ENCODE results near the gene EFNA1. TPM values are rescaled to one million over a fixed set of nuclear protein-coding genes. Genes with fewer than 3 reads are reported as not detected.
"Not testable (repeated sequence)": the region's sequence is repeated elsewhere in the genome, so short reads cannot be mapped to it uniquely, and the experiment has no call there.

EFNA1 gene
- total RNA-seq, 1 experiment from 2014 or later: not detected

DNA sequence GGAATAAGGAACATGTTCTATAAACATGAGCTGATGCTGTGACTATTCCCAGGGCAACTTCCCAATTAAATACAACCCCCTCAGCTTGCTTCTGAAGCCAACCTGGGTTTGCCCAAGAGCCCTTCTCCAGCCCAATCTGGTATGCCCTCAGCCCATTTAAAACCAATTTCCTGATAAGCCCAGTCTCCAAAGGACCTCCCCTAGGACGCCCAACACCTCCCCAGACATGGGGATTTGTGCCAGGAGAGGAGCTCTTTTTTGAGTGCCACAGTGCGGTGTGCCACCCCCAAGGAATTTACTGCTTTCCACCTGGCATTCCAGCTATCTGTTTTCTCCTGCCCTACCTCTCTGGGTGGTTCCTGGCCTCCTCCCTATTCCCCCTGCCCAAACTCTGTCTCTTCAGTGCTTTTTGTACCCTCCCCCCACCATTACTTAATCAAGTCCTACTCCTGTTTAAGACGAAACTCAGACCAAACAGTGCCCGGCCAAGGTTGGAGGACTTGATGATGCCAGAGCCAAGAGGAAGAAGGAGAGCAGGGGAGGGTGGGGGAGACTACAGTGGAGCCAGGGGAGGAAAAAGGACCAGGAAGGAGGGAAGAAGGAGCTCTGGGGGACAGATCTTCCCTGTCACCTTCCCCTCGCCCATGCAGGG, 11.4 kb upstream of the EFNA1 start:
- DNase-seq: no peak
- H3K79me2 ChIP-seq (ENCODE audit: low read length): no peaks in the 10 kb centered on the region
- no peak overlapping the region for H3K4me3 ChIP-seq (ENCODE audit: low read length)
- no peak overlapping the region for H3K9ac ChIP-seq (ENCODE audit: low read length)
- H3K9me3 ChIP-seq (ENCODE audit: low read length): no peaks in the 10 kb centered on the region
- H3K4me2 ChIP-seq (ENCODE audit: low read depth, low read length, poor library complexity, severe bottlenecking): no peak overlapping the region
- no peaks in the 10 kb centered on the region for H3K27me3 ChIP-seq (ENCODE audit: low read length)
- no peaks in the 10 kb centered on the region for H3K36me3 ChIP-seq (ENCODE audit: insufficient read depth, low read length)
- H2AFZ ChIP-seq (ENCODE audit: low read length): no peak overlapping the region
- no peaks in the 10 kb centered on the region for H4K20me1 ChIP-seq (ENCODE audit: insufficient read depth, low read depth, low read length)
- H3K9me2 ChIP-seq (replicated peaks; ENCODE audit: insufficient read depth, low read length): no peaks in the 10 kb centered on the region
- no peaks in the 10 kb centered on the region for H3K4me1 ChIP-seq (ENCODE audit: low read length)
- H3K27ac ChIP-seq (ENCODE audit: low read length): no peak overlapping the region

GRCh38 chr1:155117610-155118009, 10.1 kb upstream of the EFNA1 start:
- DNase-seq: no peak
- no peaks in the 10 kb centered on the region for H4K20me1 ChIP-seq (ENCODE audit: insufficient read depth, low read depth, low read length)
- H3K9me2 ChIP-seq (replicated peaks; ENCODE audit: insufficient read depth, low read length): no peaks in the 10 kb centered on the region
- no peak overlapping the region for H3K4me2 ChIP-seq (ENCODE audit: low read depth, low read length, poor library complexity, severe bottlenecking)
- H3K9me3 ChIP-seq (ENCODE audit: low read length): no peaks in the 10 kb centered on the region
- no peaks in the 10 kb centered on the region for H3K36me3 ChIP-seq (ENCODE audit: insufficient read depth, low read length)
- H3K27me3 ChIP-seq (ENCODE audit: low read length): no peaks in the 10 kb centered on the region
- no peaks in the 10 kb centered on the region for H3K4me1 ChIP-seq (ENCODE audit: low read length)
- H2AFZ ChIP-seq (ENCODE audit: low read length): no peak overlapping the region
- no peaks in the 10 kb centered on the region for H3K79me2 ChIP-seq (ENCODE audit: low read length)
- H3K9ac ChIP-seq (ENCODE audit: low read length): no peak overlapping the region
- H3K4me3 ChIP-seq (ENCODE audit: low read length): no peak overlapping the region
- no peak overlapping the region for H3K27ac ChIP-seq (ENCODE audit: low read length)

DNA sequence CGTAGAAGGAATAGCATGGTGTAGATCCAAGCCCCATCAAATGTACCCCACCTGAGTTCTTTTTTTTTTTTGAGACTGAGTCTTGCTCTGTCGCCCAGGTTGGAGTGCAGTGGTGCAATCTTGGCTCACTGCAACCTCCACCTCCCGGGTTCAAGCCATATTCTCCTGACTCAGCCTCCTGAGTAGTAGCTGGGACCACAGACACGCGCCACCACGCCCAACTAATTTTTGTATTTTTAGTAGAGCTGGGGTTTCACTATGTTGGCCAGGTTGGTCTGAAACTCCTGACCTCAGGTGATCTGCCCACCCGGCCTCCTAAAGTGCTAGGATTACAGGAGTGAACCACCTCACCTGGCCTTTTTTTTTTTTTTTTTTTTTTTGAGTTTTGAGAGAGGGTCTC, 9.6 kb upstream of the EFNA1 start:
- H3K4me3 ChIP-seq (ENCODE audit: low read length); H3K79me2 ChIP-seq (ENCODE audit: low read length); DNase-seq; H3K9me3 ChIP-seq (ENCODE audit: low read length); H4K20me1 ChIP-seq (ENCODE audit: insufficient read depth, low read depth, low read length); H3K36me3 ChIP-seq (ENCODE audit: insufficient read depth, low read length); H3K9me2 ChIP-seq (replicated peaks; ENCODE audit: insufficient read depth, low read length); H3K9ac ChIP-seq (ENCODE audit: low read length); H3K4me2 ChIP-seq (ENCODE audit: low read depth, low read length, poor library complexity, severe bottlenecking); H3K27me3 ChIP-seq (ENCODE audit: low read length); H3K27ac ChIP-seq (ENCODE audit: low read length); H3K4me1 ChIP-seq (ENCODE audit: low read length); H2AFZ ChIP-seq (ENCODE audit: low read length): not testable (repeated sequence)

DNA sequence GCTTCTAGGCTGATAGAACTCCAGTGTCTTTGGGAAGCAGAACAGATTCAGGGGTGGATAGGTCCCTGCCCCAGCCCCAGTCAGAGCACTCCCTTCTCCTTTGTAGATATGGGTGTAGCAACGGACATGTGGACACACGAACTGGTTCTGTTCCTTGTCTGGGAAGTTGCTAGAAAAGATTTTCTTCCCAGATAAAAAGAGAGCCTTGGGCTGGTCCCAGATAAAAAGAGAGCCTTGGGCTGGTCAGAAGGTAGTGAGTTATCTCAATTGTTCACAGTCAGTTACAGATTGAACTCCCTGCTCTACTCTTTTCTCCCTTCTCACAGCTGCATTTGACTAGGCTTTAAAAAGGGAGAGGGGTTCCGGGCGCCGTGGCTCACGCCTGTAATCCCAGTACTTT, 7.4 kb upstream of the EFNA1 start:
- H4K20me1 ChIP-seq (ENCODE audit: insufficient read depth, low read depth, low read length): no peaks in the 10 kb centered on the region
- H3K27ac ChIP-seq (ENCODE audit: low read length): no peak overlapping the region
- no peak overlapping the region for H3K9ac ChIP-seq (ENCODE audit: low read length)

DNA sequence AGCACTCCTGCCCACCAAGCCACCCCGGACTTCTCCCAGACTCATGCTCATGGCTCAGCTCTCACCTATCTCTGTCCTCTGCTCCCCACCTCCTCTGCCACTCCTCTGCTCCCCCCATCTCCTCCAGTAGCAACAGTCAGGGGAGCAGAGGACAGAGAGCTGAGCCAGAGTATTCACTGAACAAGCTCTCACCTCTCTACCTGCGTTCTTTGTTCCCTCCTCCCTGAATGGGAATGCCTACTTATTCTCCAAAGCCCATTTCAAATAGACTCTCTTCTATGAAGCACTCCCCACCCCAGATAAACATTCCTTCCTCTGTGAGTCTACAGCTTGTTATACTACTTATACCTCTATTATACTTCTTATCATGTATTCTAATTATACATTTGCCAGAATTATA, 6.4 kb upstream of the EFNA1 start:
- H2AFZ ChIP-seq (ENCODE audit: low read length): no peak overlapping the region
- H3K27ac ChIP-seq (ENCODE audit: low read length): no peak overlapping the region
- no peaks in the 10 kb centered on the region for H3K9me3 ChIP-seq (ENCODE audit: low read length)
- H3K27me3 ChIP-seq (ENCODE audit: low read length): no peaks in the 10 kb centered on the region
- H3K9ac ChIP-seq (ENCODE audit: low read length): no peak overlapping the region
- H3K4me3 ChIP-seq (ENCODE audit: low read length): no peak overlapping the region
- no peaks in the 10 kb centered on the region for H3K79me2 ChIP-seq (ENCODE audit: low read length)
- H3K9me2 ChIP-seq (replicated peaks; ENCODE audit: insufficient read depth, low read length): no peaks in the 10 kb centered on the region
- DNase-seq: no peak
- no peaks in the 10 kb centered on the region for H4K20me1 ChIP-seq (ENCODE audit: insufficient read depth, low read depth, low read length)
- H3K36me3 ChIP-seq (ENCODE audit: insufficient read depth, low read length): no peaks in the 10 kb centered on the region
- no peaks in the 10 kb centered on the region for H3K4me1 ChIP-seq (ENCODE audit: low read length)
- no peak overlapping the region for H3K4me2 ChIP-seq (ENCODE audit: low read depth, low read length, poor library complexity, severe bottlenecking)

More for the DNA sequence above, 7.4 kb upstream of the EFNA1 start:
- Histone ChIP-seq H3K36me3 (ENCODE audit: insufficient read depth, low read length) (no peaks in the 10 kb centered on the region), H3K79me2 (ENCODE audit: low read length) (no peaks in the 10 kb centered on the region), H2AFZ (ENCODE audit: low read length) (no peak overlapping the region), H3K27me3 (ENCODE audit: low read length) (no peaks in the 10 kb centered on the region), H3K4me1 (ENCODE audit: low read length) (no peaks in the 10 kb centered on the region), H3K4me2 (ENCODE audit: low read depth, low read length, poor library complexity, severe bottlenecking) (no peak overlapping the region), H3K9me3 (ENCODE audit: low read length) (no peaks in the 10 kb centered on the region), H3K4me3 (ENCODE audit: low read length) (no peak overlapping the region), H3K9me2 (replicated peaks; ENCODE audit: insufficient read depth, low read length) (no peaks in the 10 kb centered on the region)
- DNase-seq: no peak

DNA sequence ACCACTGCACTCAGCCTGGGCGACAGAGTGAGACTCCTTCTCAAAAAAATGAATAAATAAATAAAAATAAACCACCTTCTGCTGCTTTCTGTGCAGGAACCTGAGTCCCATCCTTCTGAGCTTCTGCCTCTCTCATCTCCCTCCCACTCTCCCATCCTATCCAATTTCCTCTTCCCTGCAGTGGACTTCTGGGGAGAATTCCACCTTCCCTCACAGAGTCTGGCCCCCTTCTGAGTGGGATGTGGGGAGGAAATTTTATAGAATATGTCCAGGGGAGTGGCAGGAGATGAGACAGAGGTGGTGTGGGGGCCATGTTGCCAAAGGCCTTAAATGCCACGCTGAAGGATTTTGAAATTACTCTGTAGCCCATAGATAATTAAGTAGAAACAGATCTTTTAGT, 5.4 kb upstream of the EFNA1 start:
- peaks cover 8% of the 10 kb centered on the region for H3K4me1 ChIP-seq (ENCODE audit: low read length)
- no peak overlapping the region for H3K27ac ChIP-seq (ENCODE audit: low read length)
- no peaks in the 10 kb centered on the region for H3K9me2 ChIP-seq (replicated peaks; ENCODE audit: insufficient read depth, low read length)

DNA sequence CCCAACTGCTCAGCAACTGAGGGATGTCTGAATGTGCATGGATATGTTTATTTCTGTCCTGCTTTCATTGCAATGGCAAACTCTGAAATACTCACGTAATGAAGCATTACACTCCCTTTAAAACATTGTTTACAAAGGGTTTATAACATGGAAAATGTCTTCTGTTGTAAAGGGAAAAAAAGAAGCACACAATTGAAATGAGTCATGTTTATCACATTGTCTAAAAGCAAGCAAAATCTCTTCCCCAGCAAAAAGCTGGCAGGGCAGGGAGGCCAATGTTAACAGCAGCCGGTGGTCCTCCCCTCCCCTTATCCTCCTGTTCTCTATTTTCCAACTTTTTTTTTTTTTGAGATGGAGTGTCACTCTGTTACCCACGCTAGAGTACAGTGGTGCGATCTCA, 3.9 kb upstream of the EFNA1 start:
- Histone ChIP-seq H2AFZ (ENCODE audit: low read length) (no peak overlapping the region), H3K4me3 (ENCODE audit: low read length) (no peak overlapping the region), H3K4me2 (ENCODE audit: low read depth, low read length, poor library complexity, severe bottlenecking) (no peak overlapping the region), H3K9ac (ENCODE audit: low read length) (no peak overlapping the region), H3K9me2 (replicated peaks; ENCODE audit: insufficient read depth, low read length) (no peaks in the 10 kb centered on the region), H3K27me3 (ENCODE audit: low read length) (no peaks in the 10 kb centered on the region), H3K9me3 (ENCODE audit: low read length) (no peaks in the 10 kb centered on the region), H3K79me2 (ENCODE audit: low read length) (no peaks in the 10 kb centered on the region), H3K27ac (ENCODE audit: low read length) (no peak overlapping the region), H3K36me3 (ENCODE audit: insufficient read depth, low read length) (no peaks in the 10 kb centered on the region), H4K20me1 (ENCODE audit: insufficient read depth, low read depth, low read length) (no peaks in the 10 kb centered on the region), H3K4me1 (ENCODE audit: low read length) (peaks cover 21% of the 10 kb centered on the region)
- no peak for DNase-seq

More for the DNA sequence above, 5.4 kb upstream of the EFNA1 start:
- Histone ChIP-seq H3K9me3 (ENCODE audit: low read length) (no peaks in the 10 kb centered on the region), H4K20me1 (ENCODE audit: insufficient read depth, low read depth, low read length) (no peaks in the 10 kb centered on the region), H3K9ac (ENCODE audit: low read length) (no peak overlapping the region), H3K4me2 (ENCODE audit: low read depth, low read length, poor library complexity, severe bottlenecking) (no peak overlapping the region), H3K4me3 (ENCODE audit: low read length) (no peak overlapping the region), H3K36me3 (ENCODE audit: insufficient read depth, low read length) (no peaks in the 10 kb centered on the region), H3K27me3 (ENCODE audit: low read length) (no peaks in the 10 kb centered on the region), H3K79me2 (ENCODE audit: low read length) (no peaks in the 10 kb centered on the region), H2AFZ (ENCODE audit: low read length) (no peak overlapping the region)
- no peak for DNase-seq

- Histone ChIP-seq H3K9ac (ENCODE audit: low read length) (no peak overlapping the region), H3K79me2 (ENCODE audit: low read length) (no peaks in the 10 kb centered on the region), H3K9me3 (ENCODE audit: low read length) (no peaks in the 10 kb centered on the region), H3K4me2 (ENCODE audit: low read depth, low read length, poor library complexity, severe bottlenecking) (no peak overlapping the region), H2AFZ (ENCODE audit: low read length) (no peak overlapping the region), H3K9me2 (replicated peaks; ENCODE audit: insufficient read depth, low read length) (no peaks in the 10 kb centered on the region), H3K27ac (ENCODE audit: low read length) (no peak overlapping the region), H3K27me3 (ENCODE audit: low read length) (no peaks in the 10 kb centered on the region), H4K20me1 (ENCODE audit: insufficient read depth, low read depth, low read length) (no peaks in the 10 kb centered on the region), H3K4me1 (ENCODE audit: low read length) (peaks cover 21% of the 10 kb centered on the region), H3K36me3 (ENCODE audit: insufficient read depth, low read length) (no peaks in the 10 kb centered on the region), H3K4me3 (ENCODE audit: low read length) (no peak overlapping the region)
- no peak for DNase-seq
Observed at GRCh38 chr1:155124503-155125463, 2.9 kb upstream of the EFNA1 start.
